SIG-M5 (cell line): ENCODE data around the gene PDGFRB.
"Not testable (repeated sequence)": the region's sequence is repeated elsewhere in the genome, so short reads cannot be mapped to it uniquely, and the experiment has no call there.

Source experiments
- DNase-seq: peaks from one replicate; lab custom pipeline; 2025; lab: John Stamatoyannopoulos, UW

Gene PDGFRB

DNA sequence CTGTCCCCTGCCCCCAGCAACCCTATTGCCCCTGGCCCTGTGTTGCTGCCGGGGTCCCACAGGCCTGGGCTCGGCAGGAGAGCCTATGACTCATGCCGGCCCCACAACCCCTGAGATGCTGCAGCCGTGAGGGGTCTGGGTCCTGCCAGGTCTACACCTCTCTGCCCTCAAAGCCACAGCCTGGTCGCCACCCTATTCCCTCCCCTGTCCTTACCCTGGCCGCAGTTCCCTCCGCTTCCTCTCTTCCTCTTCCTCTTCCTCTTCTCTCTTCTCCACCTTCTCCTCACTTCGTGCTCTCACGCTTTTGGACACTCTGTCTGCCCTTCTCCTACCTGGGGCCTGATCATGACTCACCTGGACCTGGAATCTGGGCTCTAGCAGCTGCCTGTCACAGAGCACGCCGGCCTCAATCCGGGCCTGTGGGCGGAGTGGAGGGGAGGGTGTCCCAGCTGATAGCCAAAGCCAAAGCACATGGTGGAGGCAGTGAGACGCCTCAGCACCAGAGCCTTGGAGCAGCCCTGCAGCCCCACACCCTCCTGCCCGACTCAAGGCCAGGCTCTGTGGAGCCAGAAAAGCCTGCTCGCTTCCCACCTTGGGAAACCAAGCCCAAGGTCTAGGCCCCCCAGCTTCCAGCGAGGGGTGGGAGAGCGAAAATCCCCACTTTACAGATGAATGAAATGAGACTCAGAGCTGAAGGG is 42.4 kb downstream of the PDGFRB start:
- no peak for DNase-seq

DNA sequence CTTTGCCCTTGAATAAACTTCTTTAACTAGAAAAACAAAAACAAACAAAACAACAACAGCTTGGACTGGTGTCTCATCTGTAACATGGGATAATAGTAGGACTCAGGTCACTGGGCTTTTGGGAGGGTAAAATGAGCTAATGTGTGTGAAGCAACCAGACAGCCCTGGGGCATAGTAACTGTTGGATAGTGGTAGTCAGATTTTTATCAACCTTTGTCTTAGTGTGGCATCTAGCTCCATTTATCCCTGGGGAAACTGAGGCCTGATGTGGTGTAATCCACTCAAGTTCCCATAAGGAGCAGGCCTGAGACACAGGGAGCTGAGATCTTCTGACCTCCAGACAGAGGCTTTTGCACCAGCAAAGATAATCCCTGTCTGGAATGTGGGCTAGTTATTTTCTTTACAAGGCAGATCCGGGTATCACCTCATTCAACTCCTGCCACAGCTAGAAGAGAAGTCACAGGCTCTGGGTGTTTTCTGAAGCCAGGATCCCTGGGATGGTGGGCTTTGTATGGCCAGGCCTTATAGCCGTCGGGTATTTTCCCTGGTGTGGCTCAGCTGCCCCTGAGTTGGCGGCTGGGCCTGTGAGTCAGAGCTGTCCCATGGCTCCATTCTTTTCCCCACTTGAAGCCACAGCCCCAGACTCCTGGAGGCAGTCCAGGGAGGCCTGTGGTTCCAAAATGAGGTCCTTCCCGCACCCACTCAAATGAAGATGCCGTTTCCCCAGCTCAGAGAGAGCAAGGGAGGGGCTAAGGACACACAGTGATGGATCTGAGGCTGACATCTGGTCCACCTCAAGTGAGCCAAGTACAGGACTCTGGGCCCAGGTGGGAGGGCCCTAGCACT is 43.2 kb downstream of the PDGFRB start:
- DNase-seq, result no peak

DNA sequence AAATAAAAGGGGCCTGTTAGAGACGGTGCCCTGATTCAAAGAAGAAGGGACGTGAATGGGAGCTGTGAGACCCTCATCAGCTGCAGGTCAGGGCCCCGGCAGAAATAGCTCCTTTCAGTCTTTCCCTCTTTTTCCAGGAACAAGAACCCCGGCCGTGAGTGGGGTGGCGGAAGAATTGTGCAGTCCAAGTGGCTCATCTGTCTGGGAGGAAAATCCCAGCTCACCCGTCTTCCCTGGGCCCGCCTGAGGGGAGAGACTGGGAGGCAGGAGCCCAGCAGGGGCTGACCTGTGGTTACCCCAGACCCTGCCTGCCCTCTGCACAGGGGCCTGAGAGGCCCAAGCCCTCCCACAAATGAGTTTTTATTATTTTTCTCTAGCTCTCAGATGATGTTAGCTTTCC is 44.5 kb downstream of the PDGFRB start:
- DNase-seq, result no peak

DNA sequence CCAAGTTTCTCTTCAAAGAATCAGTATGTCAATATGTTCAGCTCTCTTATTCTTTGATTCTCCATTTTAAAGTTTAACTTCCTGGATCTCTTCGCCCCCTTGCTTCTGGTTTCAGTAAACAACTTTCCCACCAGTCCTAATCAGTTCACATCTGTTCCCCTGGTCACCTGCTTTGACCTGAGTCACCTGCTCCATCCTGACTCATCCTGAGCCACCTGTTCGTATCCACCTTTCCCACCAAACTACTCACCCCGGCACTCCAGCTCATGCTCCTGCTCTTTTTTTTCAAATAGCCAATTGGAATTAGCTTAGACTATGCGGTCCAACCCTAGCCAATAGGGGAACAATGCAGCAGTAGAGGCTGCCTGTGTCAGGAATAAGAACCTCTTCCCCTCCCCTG is 45.7 kb downstream of the PDGFRB start:
- no peak for DNase-seq

DNA sequence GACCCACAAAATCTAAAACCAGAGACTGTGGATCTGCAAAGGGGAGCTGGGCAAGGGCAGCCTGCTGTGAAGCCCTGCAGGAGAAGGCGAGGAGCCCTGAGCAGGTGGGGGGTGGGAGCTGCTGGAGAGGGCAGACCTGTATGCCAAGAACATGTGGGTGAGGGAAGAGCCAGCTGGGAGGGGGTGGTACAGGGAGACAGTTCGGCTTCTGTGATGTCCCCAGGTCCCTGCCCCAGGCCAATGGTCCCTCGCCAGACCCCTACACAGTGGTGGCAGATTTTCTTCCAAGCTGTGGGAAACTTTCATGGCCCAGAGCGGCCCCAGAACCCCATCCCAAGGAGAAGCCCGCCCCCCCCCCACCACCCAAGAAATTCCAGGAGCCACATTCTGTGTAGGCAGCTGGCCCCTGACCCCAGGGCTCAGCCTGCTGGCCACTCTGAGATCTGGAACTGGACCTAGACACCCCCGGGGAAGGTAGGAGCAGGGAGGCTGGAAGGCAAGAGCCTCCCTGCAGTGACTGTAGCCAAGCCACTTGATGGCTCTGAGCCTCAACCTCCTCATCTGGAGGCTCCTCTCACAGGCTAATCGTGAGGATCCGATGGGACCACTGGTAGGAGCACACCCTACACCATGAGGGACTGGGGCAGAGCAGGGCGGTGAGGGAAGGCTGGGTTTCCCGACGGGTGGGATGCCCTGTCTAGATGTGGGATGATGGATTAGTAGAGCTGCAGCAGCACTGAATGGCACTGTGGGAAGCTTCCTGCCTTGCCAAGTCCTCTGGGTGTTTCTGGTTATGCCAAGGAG is 46.7 kb downstream of the PDGFRB start:
- no peak for DNase-seq

DNA sequence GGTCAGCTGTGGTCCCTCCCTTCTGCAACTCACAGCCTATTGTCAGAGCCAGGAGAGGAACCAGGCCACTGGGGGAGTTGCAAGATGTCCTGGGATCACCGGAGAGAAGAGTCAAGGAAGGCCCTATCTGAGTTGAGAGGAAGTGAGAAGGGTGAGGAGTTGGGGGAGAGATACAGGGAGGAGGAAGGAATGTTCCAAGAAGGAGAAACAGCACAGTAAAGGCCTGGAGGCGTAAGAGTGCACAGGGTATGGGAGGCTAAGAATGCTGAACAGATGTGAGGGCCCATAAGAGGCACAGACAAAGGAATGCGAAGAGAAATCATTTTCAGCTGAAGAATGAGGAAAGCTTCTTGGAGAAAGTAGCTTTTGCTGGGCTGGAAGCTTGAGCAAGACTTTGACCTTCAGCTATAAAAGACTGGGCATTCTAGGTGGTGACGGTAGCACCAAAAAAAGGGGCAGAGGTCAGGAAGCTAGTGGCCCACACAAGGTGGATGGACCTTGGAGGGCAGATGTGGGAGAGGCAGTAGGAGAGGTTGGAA is 47.7 kb downstream of the PDGFRB start:
- no peak for DNase-seq

DNA sequence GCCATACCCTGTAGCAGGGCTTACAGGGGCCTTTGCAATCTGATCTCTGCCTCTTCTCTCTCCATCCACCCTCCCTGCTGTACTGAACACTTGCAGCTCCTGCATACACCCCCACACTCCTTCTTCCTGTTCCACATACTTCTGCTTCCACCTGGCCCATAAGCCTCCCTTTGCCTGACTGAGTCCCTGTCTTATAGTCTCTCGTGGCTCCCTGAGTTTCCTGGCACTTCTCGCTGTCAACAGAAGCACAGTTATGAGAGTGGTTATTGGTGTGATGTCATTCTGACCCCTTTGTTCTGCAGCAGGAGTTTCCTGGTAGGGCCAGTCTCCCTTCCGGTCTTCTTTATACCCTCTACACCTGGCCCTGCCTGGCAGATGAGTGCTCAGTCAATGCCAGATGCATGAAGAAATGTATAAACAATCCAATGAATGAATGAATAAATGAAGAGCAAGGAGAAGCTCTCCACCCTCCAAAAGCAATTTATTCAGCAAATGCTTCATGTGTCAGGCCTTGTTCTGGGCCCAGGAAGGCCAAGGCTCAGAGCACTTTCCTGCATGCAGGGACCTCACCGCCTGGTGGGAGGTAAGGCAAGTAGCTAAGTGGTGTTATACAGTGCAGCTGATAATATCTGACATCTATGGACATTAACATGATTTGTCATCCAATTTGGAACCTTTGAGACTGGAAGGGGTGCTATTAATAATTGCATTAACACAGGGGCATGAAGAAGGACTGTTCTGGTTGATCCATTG is 48.8 kb downstream of the PDGFRB start:
- no peak for DNase-seq

DNA sequence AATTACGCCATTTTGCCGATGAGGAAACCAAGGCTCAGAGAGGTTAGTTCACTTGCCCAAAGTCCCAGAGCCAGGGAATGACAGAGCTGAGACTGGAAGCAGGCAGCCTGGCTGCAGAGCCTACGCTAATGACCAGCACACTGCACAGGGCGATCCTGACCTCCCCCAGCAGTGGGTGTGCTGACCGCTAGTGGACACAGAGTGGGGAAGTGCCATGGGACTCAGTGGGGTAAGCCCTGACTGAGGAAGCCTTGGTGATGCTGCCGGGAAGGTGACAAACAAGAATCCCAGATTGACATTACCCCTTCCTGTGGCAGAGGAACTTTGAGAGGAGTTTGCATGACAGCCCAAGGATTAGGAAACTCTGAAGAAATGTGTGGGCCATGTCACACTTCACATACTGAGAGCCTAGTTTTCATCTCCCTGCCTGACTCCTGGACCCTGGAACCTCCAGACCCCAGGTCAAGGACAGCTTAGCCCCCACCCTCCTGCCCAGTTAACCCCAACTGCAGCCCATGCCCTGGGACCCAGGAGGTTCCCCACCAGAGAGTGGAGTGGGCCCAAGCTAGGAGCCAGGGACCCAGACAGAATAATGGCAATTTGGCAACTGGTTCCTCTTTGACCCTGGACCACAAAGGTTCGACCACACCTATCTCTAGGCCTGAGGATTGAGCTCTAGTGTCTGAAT is 49.6 kb downstream of the PDGFRB start:
- no peak for DNase-seq

DNA sequence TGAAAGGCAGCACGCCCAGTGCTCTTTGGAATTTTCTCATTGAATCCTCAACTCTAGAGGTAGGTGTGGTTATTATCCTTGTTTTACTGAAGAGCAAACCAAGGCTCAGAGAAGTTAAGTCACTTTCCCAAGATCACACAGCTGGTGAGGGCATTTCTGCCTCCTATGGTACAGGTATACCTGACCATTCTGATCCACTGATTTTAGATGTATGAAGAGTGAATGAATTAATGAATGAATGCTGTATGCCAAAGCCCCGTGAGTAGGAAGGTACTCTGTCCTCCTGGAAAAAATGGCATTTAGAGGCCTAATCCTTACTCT is 51.1 kb downstream of the PDGFRB start:
- DNase-seq, result no peak

DNA sequence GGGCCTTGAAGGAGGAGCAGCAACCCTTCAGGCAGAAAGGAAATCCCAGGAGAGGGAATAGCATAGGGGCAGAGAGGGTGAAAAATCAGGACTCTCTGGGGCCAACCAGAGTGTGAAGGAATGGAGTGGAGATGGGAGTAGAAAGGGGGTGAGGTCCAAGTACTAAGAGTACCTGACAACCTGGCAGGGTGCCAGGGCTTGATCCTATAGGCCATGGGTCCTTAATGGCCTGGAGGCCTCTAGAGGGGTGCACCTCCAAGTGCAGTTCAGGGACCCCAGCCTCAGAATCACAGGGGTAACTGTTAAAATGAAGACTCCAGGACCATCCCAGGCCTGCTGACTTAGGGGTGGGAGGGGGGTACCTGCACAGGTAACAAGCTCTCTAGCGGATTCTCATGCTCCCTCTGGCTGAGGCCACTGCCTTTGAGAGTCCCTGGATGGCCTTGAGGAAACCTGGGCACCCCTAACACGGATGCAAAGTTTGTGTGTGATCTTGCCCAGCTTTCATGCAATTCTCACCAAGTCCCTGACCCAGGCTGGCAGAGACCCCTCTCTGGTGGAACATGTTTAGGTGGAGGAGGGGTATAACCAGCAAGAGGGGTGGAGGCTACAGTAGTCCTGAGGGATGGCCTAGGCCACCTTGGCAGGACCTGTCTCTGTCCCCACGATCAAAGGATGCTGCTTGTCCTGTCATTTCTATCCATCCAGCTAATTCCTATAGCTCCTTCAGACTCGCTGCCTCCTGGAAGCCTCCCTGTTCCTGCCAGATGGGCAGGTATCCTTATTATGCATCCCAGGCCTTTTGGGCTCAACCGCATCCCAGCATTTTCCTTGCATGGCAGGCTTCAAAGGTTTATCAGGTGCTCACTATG is 51.7 kb downstream of the PDGFRB start:
- no peak for DNase-seq

DNA sequence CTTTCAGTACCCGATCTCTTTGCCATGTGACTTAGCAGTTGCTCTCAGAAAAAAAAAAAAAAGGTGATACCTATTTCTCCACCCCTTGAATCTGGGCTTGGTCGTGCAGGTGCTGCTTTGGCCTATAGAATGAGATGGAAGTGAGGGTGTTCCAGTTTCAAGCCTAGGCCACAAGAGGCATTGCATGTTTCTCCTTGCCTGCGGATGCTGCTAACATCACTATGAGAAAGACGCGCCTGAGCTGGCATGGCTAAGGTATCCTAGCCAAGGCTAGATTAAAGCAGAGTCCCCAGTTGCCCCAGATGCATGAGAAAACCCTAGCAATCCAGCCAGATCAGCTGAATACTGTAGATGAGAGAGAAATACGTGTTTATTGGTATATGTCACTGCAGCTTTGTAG is 54.6 kb downstream of the PDGFRB start:
- DNase-seq, result no peak

DNA sequence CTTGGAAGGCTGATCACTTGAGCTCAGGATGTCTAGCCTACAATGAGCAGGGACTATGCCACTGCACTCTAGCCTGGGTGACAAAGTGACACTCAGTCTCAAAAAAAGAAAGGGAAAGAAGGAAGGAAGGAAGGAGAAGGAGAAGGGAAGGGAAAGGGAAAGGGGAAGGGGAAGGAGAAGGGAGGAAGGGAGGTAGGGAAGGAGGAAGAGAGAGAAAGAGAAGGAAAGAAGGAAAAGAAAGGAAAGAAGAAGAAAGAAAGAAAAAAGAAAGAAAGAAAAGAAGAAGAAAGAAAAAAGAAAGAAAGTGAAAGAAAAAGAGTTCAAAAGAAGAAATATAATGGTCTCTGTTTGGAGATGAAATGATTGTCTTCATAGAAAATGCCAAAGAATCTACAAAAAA is 58.5 kb downstream of the PDGFRB start:
- DNase-seq, result no peak

DNA sequence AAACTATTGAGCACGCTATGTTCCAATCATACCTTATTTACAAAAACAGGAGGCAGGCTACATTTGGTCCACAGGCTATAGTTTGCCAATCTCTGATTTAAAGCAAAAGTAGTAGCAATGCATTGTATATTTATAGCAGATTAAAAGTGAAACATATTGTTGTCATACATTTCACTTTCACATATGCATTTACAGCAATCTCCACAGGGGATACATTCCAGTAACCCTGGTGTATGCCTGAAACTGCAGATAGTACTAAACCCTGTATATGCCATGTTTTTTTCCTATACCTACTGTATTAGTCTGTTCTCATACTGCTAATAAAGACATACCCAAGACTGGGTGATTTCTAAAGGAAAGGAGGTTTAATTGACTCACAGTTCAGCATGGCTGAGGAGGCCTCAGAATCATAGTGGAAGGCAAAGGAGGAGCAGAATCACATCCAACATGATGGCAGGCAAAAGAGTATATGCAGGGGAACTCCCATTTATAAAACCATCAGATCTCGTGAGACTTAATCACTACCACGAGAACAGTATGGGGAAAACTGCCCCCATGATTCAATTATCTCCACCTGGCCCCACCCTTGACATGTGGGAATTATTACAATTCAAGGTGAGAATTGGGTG is 63.4 kb downstream of the PDGFRB start:
- no peak for DNase-seq

DNA sequence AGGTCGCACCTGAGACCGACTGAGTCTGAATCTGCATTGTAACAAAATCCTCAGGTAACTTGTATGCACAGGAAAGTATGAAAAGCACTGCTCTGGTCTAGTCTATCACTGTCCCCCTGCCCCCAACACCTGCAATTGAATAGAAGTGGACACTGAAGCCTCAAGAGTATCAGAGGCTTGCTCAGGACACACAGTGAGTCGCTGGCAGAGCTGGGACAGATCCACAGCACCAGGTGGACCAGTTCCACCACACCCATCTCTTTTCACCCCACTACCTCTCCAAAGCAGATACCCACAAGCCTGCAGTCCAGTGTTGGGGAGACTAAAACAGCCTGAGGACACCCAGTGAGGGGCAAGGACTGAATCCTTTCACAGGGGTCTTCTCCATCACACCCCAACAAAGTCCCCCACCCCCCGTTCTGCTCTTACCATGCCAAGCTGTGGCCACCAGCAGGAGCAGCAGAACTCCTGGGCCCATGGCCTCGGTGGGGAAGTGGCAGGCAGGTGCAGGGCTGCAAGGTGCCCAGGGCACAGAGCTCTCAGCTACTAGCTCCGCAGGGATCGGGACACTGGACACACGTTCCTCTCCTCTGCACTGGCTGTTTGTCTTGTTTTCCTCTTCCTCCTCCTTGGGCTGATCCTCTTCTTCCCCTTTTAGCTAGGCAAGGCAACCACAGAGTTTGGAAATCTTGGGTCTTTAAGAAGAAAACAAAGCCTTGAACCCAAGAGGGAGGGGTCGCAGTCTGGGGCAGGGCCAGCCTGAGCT is 69.5 kb downstream of the PDGFRB start, which contains the start of gene CSF1R:
TSS of gene CSF1R (minus strand) at position 605 of the 766 bp plus-strand sequence. CDS start at position 478, 127 bp downstream.
- no peak for DNase-seq

DNA sequence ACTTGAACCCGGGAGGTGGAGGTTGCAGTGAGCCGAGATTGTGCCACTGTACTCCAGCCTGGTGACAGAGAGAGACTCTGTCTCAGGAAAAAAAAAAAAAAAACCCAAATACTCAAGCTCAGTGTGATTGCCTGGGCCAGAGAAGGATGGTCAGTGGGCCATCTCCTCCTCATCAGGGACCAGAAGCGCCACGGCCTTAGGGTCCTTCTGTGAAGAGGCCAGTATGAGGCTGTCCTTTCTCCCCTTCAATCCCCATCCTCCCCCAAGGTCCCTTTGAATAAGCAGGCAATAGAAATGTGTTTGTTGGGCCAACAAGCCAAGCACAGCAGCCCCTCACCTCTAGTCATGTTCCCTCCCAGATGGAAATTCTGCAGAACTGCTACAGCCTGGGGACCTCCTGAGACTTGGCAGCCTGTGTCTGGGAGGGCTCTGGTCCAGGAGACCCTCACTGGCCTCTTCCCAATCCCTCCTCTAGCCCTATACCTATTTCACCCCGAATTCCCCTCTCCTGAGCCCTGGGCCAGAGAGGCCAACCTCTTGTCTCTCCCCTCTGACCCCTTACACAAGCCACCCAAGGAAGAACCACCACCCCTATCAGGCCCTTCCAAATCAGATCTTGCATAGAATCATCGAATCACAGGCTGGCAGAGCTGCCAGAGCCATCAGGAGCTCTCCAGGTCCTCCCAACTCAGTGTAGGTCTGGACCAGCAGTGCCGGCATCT is 70.3 kb downstream of the PDGFRB start:
- DNase-seq, result no peak

DNA sequence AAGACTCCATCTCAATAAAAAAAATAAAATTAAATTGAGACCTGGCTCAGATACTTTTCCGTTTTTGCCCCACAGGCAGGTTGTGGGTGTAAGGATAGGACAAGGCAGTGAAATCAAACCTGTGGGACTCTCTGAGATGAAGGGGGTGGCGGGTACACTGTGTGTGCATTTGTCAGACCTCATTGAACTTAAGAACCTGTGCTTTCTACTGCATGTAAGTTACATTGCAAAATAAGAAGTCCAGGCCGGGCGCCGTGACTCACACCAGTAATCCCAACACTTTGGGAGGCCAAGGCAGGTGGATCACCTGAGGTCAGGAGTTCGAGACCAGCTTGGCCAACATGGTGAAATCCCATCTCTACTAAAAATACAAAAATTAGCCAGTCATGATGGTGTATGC is 70.9 kb downstream of the PDGFRB start:
- not testable (repeated sequence) for DNase-seq

DNA sequence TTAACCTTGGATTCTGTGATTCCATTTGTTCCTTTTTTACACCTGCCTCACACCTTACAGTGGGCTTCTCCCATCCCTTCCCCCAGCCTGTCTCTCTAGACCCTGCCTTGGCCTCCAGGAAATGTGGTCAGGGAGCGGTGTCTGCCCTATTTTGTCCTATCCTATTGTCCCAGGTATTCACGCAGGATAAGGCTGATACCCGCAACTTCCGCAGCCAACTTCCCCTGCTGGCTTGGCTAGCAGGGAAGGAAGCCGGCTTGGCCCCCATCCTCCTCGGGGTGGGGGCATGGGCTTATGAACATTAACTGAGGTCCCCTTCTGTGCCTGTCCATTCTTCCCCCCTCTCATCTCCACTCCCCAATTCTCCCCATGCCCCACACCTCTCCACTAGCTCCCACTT is 72.8 kb downstream of the PDGFRB start:
- DNase-seq, result no peak

DNA sequence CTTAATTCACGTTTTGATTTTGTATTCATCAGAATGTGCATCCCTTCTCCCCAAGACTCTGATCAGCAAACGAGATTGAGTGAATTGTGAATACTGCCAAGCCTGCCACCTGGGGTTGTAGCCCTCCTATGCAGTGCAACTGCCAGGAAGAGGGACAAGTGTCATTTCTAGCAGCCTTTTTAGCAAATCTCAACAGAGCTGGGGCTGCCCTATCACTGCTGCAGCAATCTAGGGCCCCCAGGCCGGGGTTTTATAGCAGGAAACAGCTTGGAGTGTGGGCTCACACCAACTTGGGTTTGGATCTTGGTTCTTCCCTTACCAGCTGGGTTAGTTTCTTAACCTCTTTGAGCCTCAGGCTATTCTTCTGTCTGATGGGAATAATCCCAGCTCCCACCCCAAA is 73.3 kb downstream of the PDGFRB start:
- DNase-seq, result no peak
